ENCODE data around the gene HDGFL3.

HDGFL3 gene

GRCh38 chr15:83112956-83113299, 94.7 kb downstream of the HDGFL3 start:
- TF ChIP-seq TARDBP (IDR thresholded peaks at IDR 0.05) (no peak), SUZ12 (IDR thresholded peaks at IDR 0.05) (no peak), ZNF384 (IDR thresholded peaks at IDR 0.05) (no peak), L3MBTL2 (conservative IDR thresholded peaks at IDR 0.05) (no peak), NFRKB (IDR thresholded peaks at IDR 0.05) (no peak), CTBP1 (IDR thresholded peaks at IDR 0.05; ENCODE audit: borderline replicate concordance) (no peak), PKNOX1 (IDR thresholded peaks at IDR 0.05) (no peak), FOXM1 (IDR thresholded peaks at IDR 0.05; ENCODE audit: borderline replicate concordance) (no peak), SP1 (IDR thresholded peaks at IDR 0.05) (no peak), FOXK2 (IDR thresholded peaks at IDR 0.05) (no peak), LEF1 (IDR thresholded peaks at IDR 0.05; ENCODE audit: borderline replicate concordance) (no peak), ELF4 (IDR thresholded peaks at IDR 0.05) (no peak), FOXA1 (IDR thresholded peaks at IDR 0.05) (no peak)
- no peak for DNase-seq (ENCODE audit: extremely low spot score)
- ChIA-PET CTCF (no interaction called here), POLR2A (interaction anchor here (1.5 kb wide), 1 partner anchor 102 kb away, joined by 4 read pairs; no protein-coding TSS in a partner anchor)

- ChIA-PET POLR2A (interaction anchor here (1.5 kb wide), 1 partner anchor 102 kb away, joined by 4 read pairs; no protein-coding TSS in a partner anchor), CTCF (no interaction called here)
- TF ChIP-seq L3MBTL2 (conservative IDR thresholded peaks at IDR 0.05) = no peak
- no peak for TF ChIP-seq FOXK2 (IDR thresholded peaks at IDR 0.05)
- no peak for TF ChIP-seq ARNT (IDR thresholded peaks at IDR 0.05)
- no peak for TF ChIP-seq PKNOX1 (IDR thresholded peaks at IDR 0.05)
- TF ChIP-seq HDGF (IDR thresholded peaks at IDR 0.05; ENCODE audit: borderline replicate concordance) = no peak
- no peak for TF ChIP-seq LEF1 (IDR thresholded peaks at IDR 0.05; ENCODE audit: borderline replicate concordance)
- no peak for TF ChIP-seq SUZ12 (IDR thresholded peaks at IDR 0.05)
- TF ChIP-seq ZNF384 (IDR thresholded peaks at IDR 0.05) = no peak
- TF ChIP-seq SP1 (IDR thresholded peaks at IDR 0.05) = no peak
- no peak for TF ChIP-seq NFRKB (IDR thresholded peaks at IDR 0.05)
- no peak for TF ChIP-seq FOXA1 (IDR thresholded peaks at IDR 0.05)
- no peak for TF ChIP-seq ELF4 (IDR thresholded peaks at IDR 0.05)
- no peak for TF ChIP-seq CTBP1 (IDR thresholded peaks at IDR 0.05; ENCODE audit: borderline replicate concordance)
- no peak for TF ChIP-seq FOXM1 (IDR thresholded peaks at IDR 0.05; ENCODE audit: borderline replicate concordance)
- no peak for TF ChIP-seq BHLHE40 (IDR thresholded peaks at IDR 0.05; ENCODE audit: borderline replicate concordance)
- no peak for TF ChIP-seq TARDBP (IDR thresholded peaks at IDR 0.05)
- DNase-seq (ENCODE audit: extremely low spot score) = no peak
Measured at GRCh38 chr15:83112233-83112955, 95.2 kb downstream of the HDGFL3 start.

- POLR2A ChIA-PET = no interaction called here
- no peak for DNase-seq (ENCODE audit: extremely low spot score)
- TF ChIP-seq ARNT (IDR thresholded peaks at IDR 0.05) (no peak), FOXA1 (IDR thresholded peaks at IDR 0.05) (no peak), ZNF384 (IDR thresholded peaks at IDR 0.05) (no peak), CTBP1 (IDR thresholded peaks at IDR 0.05; ENCODE audit: borderline replicate concordance) (peak; percentile 61; the same call in 1 of the 2 replicates), TARDBP (IDR thresholded peaks at IDR 0.05) (peak; percentile 72), LEF1 (IDR thresholded peaks at IDR 0.05; ENCODE audit: borderline replicate concordance) (no peak)
- CTCF ChIA-PET = no interaction called here
Measured at GRCh38 chr15:83111149-83111548, 96.5 kb downstream of the HDGFL3 start.

GRCh38 chr15:83110381-83110780, 97.2 kb downstream of the HDGFL3 start:
- POLR2A ChIA-PET = no interaction called here
- TF ChIP-seq SUZ12 (IDR thresholded peaks at IDR 0.05) (no peak), CTBP1 (IDR thresholded peaks at IDR 0.05; ENCODE audit: borderline replicate concordance) (no peak), BHLHE40 (IDR thresholded peaks at IDR 0.05; ENCODE audit: borderline replicate concordance) (no peak), NFRKB (IDR thresholded peaks at IDR 0.05) (no peak), SP1 (IDR thresholded peaks at IDR 0.05) (no peak), HDGF (IDR thresholded peaks at IDR 0.05; ENCODE audit: borderline replicate concordance) (no peak), FOXM1 (IDR thresholded peaks at IDR 0.05; ENCODE audit: borderline replicate concordance) (no peak), FOXA1 (IDR thresholded peaks at IDR 0.05) (no peak), TARDBP (IDR thresholded peaks at IDR 0.05) (no peak), ELF4 (IDR thresholded peaks at IDR 0.05) (no peak), L3MBTL2 (conservative IDR thresholded peaks at IDR 0.05) (no peak), ARNT (IDR thresholded peaks at IDR 0.05) (no peak), FOXK2 (IDR thresholded peaks at IDR 0.05) (no peak), LEF1 (IDR thresholded peaks at IDR 0.05; ENCODE audit: borderline replicate concordance) (no peak), PKNOX1 (IDR thresholded peaks at IDR 0.05) (no peak), ZNF384 (IDR thresholded peaks at IDR 0.05) (no peak)
- DNase-seq (ENCODE audit: extremely low spot score) = no peak
- CTCF ChIA-PET = no interaction called here

- TF ChIP-seq ARNT (IDR thresholded peaks at IDR 0.05) (no peak), PKNOX1 (IDR thresholded peaks at IDR 0.05) (no peak), LEF1 (IDR thresholded peaks at IDR 0.05; ENCODE audit: borderline replicate concordance) (no peak), BHLHE40 (IDR thresholded peaks at IDR 0.05; ENCODE audit: borderline replicate concordance) (no peak), TARDBP (IDR thresholded peaks at IDR 0.05) (no peak), HDGF (IDR thresholded peaks at IDR 0.05; ENCODE audit: borderline replicate concordance) (no peak), FOXK2 (IDR thresholded peaks at IDR 0.05) (no peak), ZNF384 (IDR thresholded peaks at IDR 0.05) (no peak), L3MBTL2 (conservative IDR thresholded peaks at IDR 0.05) (no peak)
- ChIA-PET POLR2A (no interaction called here), CTCF (interaction anchor here (0.6 kb wide), 1 partner anchor 22 kb away, joined by 3 read pairs; no protein-coding TSS in a partner anchor)
- DNase-seq (ENCODE audit: extremely low spot score) = no peak
Measured at GRCh38 chr15:83109532-83109931, 98.1 kb downstream of the HDGFL3 start.
